HG03439 (cell line): ENCODE data around the gene GPSM1.
"Not testable (repeated sequence)": the region's sequence is repeated elsewhere in the genome, so short reads cannot be mapped to it uniquely, and the experiment has no call there.

ENCODE experiments used
- ATAC-seq: cut with Tn5 transposase; IDR thresholded peaks from one replicate; pipeline ENCODE4 v1.9.1; 2021; ENCODE audit warnings: mild to moderate bottlenecking, moderate library complexity; ENCODE audit not compliant: unreplicated experiment

The GPSM1 gene

DNA sequence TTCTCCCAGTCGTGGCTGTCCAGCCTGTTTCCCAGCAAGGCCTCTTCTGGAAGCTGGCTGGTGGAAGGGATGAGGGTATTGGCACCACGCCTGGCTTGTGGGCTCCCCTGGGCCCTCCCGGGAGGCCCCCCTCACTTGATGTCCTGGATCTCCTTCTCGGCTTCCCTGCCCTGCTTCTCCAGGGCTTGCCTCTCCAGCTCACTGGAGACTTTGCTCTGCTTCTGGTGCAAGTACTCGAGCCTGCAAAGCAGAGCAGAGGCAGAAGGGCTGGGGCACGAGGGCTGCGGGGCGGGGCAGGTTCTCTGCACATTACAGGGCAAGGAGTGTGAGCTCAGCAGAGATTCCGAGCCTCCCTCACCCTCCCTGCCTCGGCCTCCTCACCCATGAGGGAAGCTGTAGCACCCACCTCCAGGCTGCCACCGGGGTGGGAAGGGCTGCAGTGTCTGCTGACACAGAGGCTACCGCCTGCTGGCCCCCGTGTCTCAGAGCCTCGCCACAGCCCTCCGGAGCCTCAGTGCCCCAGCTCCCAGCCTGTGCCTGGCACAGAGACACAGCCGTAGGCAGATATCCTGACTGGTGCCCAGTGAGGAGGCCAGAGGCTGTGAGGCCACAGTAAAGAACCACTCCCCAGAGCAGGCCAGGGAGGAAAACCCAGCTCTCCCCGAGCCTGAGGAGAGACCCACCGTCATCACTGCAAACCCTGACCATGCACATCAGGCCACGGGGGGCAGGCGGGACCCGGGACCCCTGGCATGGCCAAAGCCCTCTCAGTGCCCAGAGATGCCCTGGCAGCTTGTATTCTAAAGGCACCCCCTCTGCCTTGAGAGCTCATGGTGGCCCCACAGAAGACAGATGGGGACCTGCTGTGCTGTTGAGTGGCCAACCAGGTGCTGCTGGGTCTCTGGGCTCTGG, 65.5 kb downstream of the GPSM1 start:
- no peak for ATAC-seq

DNA sequence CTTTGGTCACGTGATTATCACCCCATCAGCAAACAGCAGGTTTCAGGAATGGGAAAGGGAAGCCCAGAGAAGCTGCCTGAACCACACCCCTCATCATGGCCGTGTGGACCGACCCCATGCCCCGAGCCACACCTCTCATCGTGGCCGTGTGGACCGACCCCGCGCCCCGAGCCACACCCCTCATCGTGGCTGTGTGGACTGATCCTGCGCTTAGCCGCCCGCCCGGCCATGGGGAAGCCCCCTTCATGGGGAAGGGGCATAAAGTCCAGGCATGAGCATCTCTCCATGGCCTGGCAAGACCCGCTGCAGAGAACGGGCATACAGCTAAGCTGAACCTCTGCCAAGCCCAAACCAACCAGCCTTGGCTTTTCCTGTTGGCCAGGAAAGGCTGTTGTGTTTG, 66.2 kb downstream of the GPSM1 start:
- no peak for ATAC-seq

DNA sequence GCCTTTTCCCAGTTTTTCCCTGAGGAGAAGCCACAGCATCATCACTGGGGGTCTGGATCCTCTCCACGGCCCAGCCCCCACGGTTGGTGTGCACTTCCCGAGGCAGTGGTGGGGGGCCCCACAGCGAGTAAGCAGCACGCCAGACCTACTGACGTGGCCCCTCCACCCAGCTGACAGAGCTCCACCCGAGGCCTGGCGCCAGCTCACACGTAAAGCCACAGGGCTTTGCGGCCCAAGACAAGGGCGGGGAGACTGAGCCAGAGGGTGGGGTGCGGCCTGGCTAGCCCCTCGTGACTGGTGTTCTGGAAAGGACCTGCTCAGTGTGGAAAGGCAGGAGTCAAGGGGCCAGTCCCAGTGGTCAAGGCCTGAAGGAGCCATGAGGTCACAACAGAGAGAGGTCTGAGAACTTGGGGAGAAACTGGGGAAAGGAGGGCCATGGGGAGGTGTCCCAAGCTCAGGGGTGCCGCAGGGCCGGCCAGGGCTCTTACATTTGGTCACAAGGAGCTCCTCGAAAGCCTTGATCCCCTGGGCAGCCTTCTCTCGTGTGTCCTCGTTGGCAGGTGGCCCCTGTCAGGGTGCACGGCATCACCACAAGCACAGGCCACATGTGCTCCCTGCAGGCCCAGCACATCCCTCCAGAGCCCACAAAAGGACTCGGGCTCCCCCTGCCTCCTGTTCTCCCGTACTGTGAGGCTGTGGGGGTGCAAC, 67.1 kb downstream of the GPSM1 start:
- ATAC-seq: no peak

DNA sequence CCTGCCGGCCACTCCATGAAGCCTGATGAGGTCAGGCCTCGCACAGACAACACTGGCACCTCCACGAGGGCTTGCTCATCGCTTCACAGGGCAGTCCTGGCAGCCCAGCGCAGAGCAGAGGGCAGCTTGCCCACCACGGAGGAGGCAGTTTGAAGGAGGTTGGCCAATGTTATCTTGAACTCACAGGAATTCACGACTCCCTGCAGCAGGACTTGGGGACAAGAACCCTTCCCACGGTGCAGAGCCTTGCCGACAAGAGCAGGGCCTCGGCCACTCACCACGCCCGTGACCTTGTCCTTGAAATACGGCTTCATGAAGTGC, 67.6 kb downstream of the GPSM1 start:
- ATAC-seq: no peak

DNA sequence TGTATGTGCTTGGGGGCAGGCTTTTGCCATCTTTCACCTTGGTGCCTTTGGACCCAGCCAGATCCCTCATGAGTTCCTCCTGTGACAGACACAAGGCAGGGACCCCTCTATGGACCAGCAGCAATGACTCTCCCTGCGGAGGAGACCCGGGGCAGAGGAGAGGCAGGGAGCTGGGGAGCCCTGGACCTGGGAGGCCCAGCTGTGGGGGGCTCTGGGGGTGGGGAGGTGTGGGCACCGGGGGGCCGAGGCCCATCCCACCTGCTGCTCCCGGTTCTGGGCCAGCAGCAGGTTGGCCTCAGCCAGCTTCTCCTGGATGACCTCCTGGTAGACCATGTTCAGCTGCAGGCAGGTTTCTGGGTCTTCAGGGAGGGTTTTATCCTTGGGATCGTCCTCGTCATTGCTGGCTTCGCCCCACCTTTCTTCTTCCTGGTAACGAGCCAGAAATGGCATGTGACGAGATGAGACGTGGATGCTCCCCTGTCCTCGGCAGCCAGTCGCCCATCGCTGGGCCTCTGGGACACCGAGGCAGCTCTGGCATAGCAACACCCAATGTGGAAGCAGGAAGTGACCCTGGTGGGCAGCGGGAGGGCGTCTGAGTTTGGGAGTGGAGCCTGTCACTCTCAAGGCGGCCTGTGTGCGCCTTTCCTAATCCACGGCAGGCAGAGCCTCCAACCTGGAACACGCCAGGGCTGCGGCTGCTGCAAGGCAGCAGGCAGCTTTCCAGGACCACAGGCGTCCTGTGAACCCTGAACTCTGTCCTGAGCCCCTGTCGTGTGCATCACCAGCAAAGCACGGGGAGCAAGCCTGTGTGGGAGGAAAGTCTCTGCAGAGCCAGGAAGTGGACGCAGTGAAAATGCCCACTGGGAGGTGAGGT, 68.2 kb downstream of the GPSM1 start:
- no peak for ATAC-seq

DNA sequence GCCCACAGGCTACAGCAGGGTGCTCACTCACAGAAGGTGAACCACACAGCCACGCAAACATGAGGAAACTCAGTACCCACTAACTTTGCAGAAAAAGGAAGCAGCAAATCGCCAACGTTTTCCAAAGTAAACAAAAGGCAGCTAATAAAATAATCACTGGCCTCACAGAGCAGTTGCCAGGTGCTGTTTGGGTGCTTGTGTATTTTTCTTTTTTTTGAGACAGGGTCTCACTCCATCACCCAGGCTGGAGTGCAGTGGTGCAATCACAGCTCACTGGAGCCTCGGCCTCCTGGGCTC, 68.8 kb downstream of the GPSM1 start:
- ATAC-seq: no peak

DNA sequence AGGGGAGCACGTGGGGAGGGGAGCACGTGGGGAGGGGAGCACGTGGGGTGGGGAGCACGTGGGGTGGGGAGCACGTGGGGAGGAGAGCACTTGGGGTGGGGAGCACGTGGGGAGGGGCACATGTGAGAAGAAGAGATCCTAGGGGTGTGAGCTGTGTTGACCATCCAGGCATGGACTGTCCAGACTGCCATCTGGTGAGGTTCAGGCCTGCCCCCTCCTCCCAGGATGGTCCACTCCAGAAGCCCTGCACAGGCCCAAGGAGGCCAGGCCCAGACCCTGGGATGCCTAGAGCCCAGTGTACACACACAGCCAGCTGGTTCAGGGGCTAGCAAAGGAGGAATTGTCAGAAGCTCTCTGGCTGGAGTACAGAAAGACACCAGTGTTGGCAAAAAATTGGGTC, 70.3 kb downstream of the GPSM1 start:
- ATAC-seq: no peak

DNA sequence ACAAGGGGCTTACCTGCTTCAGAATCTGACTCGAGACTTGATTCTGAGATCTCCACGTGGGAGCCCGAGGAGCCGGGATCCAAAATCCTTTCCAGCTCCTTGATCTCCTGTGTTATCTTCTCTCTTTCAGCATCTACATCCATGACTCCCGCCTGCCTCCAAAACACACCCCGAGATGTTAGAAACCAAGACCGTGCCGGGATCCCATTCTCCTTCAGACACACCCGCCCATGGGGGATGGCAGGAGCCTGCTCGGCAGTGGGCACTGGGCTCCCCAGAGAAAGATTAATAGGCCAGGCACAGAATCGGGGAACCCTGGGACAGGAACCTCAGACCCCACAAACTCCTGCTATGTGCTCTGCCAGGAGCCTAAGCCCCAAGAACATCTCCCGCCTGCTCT, 70.9 kb downstream of the GPSM1 start:
- no peak for ATAC-seq

DNA sequence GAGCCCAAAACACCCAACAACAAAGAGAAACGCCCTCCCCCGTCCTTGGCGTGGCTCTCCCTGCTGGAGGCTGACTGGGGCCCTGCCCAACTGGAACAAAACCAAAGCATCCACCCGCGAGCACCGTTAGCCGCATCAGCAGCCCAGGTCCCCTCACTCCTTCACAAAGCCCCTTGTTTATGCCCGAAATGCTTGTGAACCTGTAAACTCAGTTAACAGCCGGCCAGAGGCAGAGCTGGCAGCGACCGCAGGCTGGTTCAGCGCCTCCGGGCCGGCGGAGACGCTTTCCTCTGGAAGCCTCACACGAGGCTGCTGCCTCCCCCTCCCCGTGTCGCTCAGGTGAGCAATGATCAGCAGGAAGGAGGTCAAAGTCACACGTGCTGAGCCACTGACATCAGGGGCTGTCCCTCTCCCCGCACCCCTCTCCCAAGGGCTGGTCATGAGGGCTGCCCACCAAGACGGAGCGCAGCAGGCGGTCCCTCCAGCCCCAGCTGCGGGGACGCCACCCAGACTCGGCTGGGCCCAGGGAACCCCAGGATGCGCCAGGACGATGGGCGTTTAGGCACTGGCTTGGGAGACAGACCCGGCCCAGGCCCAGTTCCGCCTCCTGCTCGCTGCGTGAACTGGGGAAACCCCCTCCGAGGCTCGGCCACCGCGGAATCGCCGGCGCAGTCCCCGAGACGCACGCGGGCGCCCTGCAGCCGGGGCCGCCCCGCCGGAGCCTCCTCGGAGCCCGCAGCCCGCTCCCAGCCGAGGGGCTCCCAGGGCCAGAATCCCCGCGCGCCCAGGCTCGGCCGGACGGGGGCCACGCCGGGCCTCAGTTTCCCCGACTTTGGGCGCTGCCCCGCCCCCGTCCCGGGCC, 72.1 kb downstream of the GPSM1 start:
- peak; percentile 29 for ATAC-seq

DNA sequence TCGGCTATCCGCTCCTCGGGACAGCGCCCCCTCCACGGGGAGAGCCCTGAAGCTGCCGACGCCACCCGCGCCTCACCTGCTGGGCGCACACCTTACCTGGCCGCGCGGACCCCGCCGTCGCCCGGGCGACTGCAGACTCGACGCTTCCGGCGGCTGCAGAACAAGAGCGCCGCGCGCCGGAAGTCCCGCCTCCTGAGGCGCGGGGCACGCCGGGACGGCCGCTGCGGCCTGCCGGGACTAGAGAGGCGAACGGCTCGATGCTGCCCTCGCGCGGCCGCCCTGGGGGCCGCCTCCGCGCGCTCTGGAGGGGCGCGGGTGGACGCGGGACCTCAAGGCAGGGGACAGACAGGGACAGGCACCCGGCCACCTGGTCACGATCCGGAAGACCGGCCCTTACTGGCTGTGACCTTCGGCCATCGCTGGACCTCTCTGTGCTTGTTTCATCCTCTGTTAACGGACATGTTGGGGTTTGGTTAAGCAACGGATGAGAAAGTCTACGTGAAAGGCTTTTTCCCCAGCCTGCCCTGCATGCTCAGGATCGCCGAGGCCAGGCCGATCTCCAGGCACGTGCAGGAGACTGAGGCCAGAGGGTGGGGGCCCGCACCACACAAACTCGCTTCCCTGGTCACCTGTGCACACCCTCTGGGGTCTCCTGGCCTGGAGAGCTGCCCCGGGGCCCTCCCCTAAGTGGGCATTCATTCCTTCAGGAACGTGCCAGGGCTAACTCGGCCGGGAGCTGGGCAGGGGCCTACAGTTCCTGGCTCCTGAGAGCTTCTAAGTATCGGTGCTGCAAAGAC, 72.9 kb downstream of the GPSM1 start, which contains the start of gene SNAPC4:
TSS of gene SNAPC4 (minus strand) at position 133 of the 797 bp plus-strand sequence. CDS start 1,742 bp downstream, outside the sequence.
- peak; percentile 61 for ATAC-seq

DNA sequence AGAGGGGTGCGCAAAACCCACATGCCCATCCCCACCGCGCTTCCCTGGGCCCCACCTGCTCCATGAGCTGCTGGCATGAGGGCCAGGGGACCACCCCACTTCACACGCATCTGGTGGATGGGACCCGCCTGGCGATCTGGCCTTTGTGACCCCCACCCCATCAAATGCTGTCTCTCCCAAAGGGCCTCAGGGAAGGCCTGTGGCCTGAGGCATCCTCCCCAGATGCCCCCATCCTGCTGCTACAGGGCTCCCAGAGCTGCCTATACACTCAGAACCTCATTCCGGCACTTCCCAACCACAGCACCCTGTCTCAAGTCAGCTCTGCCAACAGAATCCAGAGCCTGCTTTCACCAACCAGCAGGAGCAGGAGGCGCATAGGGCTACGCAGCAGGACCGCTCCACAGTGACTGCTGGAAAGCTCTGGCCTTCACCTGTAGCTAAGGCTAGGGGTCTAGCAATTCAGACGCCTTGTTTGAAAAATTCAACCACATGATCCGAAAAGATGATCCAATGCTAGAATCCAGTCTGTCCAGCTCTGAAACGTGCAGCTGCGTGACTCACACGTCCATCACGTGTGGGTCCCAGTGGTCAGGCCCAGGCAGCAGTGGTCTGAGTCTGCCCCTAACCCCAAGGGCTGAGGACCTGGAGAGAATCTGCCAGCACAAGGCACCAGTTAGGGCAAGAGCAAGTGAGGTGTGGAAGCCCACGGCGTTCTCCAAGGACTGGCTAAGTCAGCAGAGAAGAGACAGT, 74.0 kb downstream of the GPSM1 start:
- ATAC-seq: no peak

DNA sequence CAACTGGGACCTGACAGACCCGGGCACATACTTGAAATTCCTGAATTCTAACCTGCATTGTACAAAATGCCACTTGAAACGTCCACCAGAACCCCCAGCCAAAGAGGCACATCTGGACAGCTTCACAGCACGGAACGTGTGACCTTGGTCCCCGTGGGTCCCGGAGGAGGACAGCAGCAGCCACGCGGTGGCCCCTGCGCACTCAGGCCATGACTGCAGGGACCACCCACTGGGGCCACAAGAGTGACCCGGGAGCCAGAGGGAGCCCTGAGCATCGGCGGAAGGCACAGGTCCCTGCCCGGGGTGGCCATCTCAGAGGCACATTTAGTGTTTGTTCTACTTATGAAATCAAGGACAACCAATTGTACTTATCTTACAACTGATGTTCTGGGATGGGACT, 74.7 kb downstream of the GPSM1 start:
- no peak for ATAC-seq

DNA sequence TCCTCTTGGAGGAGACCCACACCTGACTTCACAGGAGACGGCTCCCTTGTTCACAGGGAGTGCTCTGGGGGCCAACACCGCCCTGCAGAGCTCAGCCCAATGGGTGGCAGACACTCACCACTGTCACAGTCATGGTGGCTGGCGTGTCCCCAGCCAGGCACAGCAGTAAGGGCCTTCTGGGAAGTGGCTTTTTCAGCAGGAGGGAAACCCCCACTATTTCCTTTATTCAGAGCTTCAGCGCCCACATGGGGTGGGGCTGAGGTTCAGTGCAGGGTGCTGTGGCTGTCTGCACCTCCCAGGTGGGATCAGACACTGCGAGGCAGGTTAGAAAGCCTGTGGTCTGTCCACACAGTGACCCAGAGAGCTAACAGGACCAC, 76.2 kb downstream of the GPSM1 start:
- peak; percentile 35 for ATAC-seq

DNA sequence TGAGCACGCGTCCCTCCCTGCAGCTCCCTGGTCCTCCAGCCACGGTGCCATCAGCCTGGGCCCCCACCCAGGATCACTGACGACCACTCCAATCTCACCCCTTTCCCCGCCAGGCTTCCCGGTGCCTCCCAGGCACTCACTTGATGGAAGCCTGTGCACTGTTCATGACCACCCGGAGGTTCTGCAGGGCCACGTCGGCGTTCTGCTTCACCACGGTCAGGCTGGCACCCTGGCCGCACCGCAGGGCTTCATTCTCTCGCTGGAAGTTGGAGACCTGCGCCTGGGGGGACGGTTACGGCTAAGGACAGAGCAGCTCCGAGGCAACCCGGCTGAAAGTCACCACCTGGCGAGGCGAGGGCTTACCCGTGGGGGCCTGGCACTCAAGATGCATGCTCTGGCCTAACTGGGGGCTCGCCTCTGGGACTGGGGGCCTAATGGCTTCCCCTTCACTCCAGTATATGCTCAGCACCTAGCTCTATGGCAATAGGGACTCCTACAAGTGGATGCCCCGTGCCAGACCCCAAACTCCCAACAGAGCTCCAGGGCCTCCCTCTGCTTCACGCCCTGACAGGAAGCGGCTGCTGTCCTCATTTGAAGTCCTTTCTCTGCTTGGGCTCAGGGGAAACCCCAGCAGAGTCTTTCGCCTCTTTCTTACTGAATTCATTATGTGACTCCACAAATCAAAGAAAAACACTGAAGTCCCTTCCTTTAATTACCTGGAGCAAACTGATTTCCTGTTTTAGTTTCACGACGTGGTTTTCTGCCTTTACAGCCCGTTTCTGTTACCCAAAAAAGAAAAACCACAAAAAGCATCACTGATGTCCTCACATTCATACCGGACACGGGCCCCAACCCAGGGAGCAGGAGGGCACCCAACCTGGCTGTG, 76.8 kb downstream of the GPSM1 start:
- no peak for ATAC-seq

DNA sequence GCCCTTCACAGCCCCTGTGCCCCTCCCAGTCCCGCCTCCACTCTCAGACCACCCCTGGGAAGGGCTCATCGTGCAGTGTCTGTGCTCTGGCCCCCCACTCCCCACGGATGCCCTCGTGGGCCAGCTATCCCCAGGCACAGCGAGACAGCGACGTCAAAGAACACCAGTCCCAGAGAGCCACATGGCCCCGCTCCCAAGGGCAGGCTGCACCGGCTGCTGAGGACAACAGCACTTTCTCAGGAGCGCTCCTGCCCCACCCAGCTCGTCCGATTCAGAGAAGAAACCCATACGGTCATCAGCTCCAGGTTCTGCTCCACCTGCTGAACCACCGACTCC, 77.4 kb downstream of the GPSM1 start:
- no peak for ATAC-seq

DNA sequence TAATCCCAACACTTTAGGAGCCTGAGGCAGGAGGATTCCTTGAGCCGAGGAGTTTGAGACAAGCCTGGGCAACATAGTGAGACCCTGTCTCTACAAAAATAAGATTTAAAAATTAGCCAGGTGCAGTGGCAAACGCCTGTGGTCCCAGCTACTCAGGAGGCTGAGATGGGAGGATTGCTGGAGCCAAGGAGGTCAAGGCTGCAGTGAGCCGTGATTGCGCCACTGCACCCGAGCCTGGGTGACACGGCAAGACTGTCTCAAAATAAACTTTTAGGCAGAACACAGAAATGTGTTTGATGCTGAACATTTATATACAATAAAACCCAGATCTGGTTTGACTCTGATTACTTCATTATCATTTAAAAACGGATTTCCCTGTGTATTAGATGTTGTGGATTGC, 78.1 kb downstream of the GPSM1 start:
- no peak for ATAC-seq

DNA sequence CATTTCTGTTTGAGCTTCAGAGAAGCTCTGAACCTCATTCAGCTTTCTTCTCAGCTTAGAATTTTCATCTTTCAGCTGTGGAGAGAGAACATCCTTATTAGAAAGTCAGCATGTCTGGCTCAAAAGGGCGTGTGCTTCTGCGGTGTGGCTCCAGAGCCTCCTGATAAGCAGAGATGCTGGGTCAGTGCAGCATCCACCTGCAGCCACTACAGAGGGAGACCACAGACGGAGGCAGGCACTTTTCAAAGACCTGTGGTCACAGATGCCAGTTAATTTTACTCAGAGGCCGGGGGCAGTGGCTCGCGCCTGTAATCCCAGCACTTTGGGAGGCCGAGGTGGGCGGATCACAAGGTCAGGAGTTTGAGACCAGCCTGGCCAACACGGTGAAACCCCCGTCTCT, 78.6 kb downstream of the GPSM1 start:
- ATAC-seq: not testable (repeated sequence)

DNA sequence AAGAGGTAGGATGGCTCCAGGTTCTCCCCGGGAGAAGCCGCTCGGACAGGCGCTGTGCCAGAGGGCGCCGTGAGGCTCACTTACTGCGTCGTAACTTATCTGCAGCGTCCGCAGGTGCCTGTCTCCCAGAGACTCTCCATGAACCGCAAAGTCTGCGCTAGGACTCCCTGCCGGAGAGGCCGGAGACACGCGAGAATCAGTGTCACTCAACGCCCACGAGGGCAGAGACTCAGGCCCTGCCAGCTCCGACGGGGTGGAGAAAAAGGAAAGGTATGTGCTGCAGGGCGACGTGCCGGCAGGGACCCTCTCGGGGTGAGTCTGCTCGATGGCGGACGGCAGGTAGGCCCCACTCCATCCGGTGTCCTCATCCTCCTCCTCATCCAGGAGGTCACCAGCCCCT, 79.7 kb downstream of the GPSM1 start:
- not testable (repeated sequence) for ATAC-seq
